ENCODE measurements around the gene SUCLA2. TPM values are rescaled to one million over a fixed set of nuclear protein-coding genes. Genes with fewer than 3 reads are reported as not detected.
A peak's percentile ranks its signal among the peaks of the same experiment; 100 is the strongest.

SUCLA2 gene
- total RNA-seq, 1 experiment from 2014 or later: 97.5 TPM

DNA sequence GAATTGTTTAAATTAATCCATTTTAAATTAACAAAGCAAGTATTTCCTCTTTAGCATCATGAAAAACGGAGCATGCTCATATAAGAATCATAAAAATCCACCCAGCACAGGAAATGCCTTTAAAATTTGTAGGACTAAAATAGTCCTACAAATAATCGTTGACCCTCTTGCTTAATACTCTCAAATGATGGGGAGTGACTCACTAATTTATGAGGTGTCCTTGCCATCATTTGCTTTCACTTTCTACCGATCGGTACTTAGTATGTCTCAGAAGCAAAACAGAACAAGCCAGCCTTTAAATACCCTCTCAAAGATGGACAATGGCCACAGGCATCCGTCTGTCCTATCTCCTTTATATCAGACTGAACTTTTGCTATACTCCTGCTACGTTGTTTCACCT lies 97.2 kb downstream of the SUCLA2 start:
- no peaks in the 10 kb centered on the region for H3K27me3 ChIP-seq
- no peaks in the 10 kb centered on the region for H3K9me3 ChIP-seq (replicated peaks)
- H3K4me3 ChIP-seq: no peak overlapping the region
- DNase-seq: no peak
- no peaks in the 10 kb centered on the region for H3K36me3 ChIP-seq
- H3K4me1 ChIP-seq: peaks cover 2% of the 10 kb centered on the region
- no peak overlapping the region for H3K27ac ChIP-seq

- H3K27ac ChIP-seq: peak overlapping the region; percentile 19; the same call in 1 of the 2 replicates
- no peaks in the 10 kb centered on the region for H3K27me3 ChIP-seq
- H3K4me3 ChIP-seq: no peak overlapping the region
- peaks cover 2% of the 10 kb centered on the region for H3K4me1 ChIP-seq
- DNase-seq: peak; percentile 50 to 67
- no peaks in the 10 kb centered on the region for H3K9me3 ChIP-seq (replicated peaks)
- no peaks in the 10 kb centered on the region for H3K36me3 ChIP-seq
Measured at GRCh38 chr13:47901441-47901840, 99.6 kb downstream of the SUCLA2 start.

- Histone ChIP-seq H3K36me3 (no peaks in the 10 kb centered on the region), H3K9me3 (replicated peaks) (no peaks in the 10 kb centered on the region), H3K27me3 (no peaks in the 10 kb centered on the region), H3K27ac (no peak overlapping the region), H3K4me1 (peaks cover 2% of the 10 kb centered on the region), H3K4me3 (no peak overlapping the region)
- DNase-seq: no peak
Measured at GRCh38 chr13:47898080-47898479, 103.0 kb downstream of the SUCLA2 start.

- Histone ChIP-seq H3K36me3 (no peaks in the 10 kb centered on the region), H3K4me3 (no peak overlapping the region), H3K4me1 (peaks cover 2% of the 10 kb centered on the region), H3K9me3 (replicated peaks) (no peaks in the 10 kb centered on the region), H3K27ac (no peak overlapping the region), H3K27me3 (no peaks in the 10 kb centered on the region)
- peak; percentile 5 to 8 for DNase-seq
Measured at GRCh38 chr13:47897411-47898050, 103.5 kb downstream of the SUCLA2 start.

- Histone ChIP-seq H3K4me3 (no peak overlapping the region), H3K9me3 (replicated peaks) (no peaks in the 10 kb centered on the region), H3K36me3 (no peaks in the 10 kb centered on the region), H3K4me1 (no peaks in the 10 kb centered on the region; the same call in 1 of the 2 replicates), H3K27me3 (no peaks in the 10 kb centered on the region), H3K27ac (no peak overlapping the region)
- no peak for DNase-seq
Measured at GRCh38 chr13:47896546-47896945, 104.5 kb downstream of the SUCLA2 start.

GRCh38 chr13:47896111-47896510 lies 105.0 kb downstream of the SUCLA2 start:
- no peaks in the 10 kb centered on the region for H3K4me1 ChIP-seq
- no peaks in the 10 kb centered on the region for H3K9me3 ChIP-seq (replicated peaks)

DNA sequence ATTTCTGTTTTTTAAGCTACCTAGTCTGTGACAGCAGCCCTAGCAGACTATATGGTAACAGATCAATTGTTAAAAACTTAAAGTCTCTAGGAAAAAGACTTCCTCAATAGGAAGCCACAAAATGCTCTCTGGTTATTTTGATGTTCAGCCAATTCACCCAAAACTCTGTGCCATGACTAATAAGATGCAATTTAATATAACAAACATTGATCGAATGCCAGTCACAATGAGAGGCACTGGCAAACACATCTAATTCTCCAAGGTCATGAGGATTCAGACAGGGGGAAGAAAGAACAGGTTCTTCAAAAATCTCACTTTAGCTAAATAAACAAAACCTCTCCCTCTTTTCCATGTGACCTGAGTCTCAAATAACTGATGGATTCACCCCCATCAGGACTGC lies 107.5 kb downstream of the SUCLA2 start:
- H3K27me3 ChIP-seq: no peaks in the 10 kb centered on the region
- no peaks in the 10 kb centered on the region for H3K9me3 ChIP-seq (replicated peaks)
- no peak overlapping the region for H3K27ac ChIP-seq
- H3K4me3 ChIP-seq: no peak overlapping the region
- no peak for DNase-seq
- H3K4me1 ChIP-seq: no peaks in the 10 kb centered on the region
- no peaks in the 10 kb centered on the region for H3K36me3 ChIP-seq

More at GRCh38 chr13:47896111-47896510, 105.0 kb downstream of the SUCLA2 start:
- H3K27me3 ChIP-seq: no peaks in the 10 kb centered on the region
- DNase-seq: no peak
- H3K27ac ChIP-seq: no peak overlapping the region
- H3K4me3 ChIP-seq: no peak overlapping the region
- no peaks in the 10 kb centered on the region for H3K36me3 ChIP-seq

Other genes with a start within 250 kb of the SUCLA2 start
- gene NUDT15, start 36.5 kb upstream of the SUCLA2 start, total RNA-seq (2014; rRNA removed; shearing (Covaris generic)): 44.1 and 44.4 TPM in 2 replicates
- 42.4 and 46.6 TPM in 2 replicates for gene MED4, start 93.8 kb upstream of the SUCLA2 start, total RNA-seq (2014; rRNA removed; shearing (Covaris generic))
- gene ITM2B, start 231.9 kb upstream of the SUCLA2 start, total RNA-seq (2014; rRNA removed; shearing (Covaris generic)): 124 and 133 TPM in 2 replicates